ENCODE data around the gene UBE2G2.

Gene UBE2G2

GRCh38 chr21:44815852-44816628 is 14.4 kb upstream of the UBE2G2 start:
- no peak for DNase-seq (ENCODE audit: low spot score)
- in situ Hi-C loops (cut with MboI; ENCODE audit: low pct_unique_long_range_greater_than_20kb, low sequenced_read_pairs, unreplicated experiment), result no loop called here

DNA sequence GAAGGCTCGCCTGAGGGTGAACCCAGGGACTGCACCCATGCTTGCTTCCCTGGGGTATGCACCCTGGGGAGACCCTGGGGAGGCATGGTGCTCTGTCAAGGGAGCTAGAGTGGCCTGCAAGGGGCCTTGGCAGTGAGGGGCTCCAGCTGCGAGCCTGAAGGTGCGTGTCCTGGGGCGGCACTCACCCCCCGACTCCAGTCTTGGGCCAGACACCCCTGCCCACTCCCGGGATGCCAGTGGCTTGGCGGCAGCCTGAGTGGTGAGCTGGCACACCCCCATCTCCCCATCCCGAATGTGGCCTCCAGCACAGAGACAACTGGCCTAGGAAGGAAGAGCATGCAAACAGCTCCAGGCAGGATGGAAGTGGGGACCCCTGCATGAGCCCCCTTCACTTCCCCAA is 13.6 kb upstream of the UBE2G2 start:
- TF ChIP-seq, protein P1, sequence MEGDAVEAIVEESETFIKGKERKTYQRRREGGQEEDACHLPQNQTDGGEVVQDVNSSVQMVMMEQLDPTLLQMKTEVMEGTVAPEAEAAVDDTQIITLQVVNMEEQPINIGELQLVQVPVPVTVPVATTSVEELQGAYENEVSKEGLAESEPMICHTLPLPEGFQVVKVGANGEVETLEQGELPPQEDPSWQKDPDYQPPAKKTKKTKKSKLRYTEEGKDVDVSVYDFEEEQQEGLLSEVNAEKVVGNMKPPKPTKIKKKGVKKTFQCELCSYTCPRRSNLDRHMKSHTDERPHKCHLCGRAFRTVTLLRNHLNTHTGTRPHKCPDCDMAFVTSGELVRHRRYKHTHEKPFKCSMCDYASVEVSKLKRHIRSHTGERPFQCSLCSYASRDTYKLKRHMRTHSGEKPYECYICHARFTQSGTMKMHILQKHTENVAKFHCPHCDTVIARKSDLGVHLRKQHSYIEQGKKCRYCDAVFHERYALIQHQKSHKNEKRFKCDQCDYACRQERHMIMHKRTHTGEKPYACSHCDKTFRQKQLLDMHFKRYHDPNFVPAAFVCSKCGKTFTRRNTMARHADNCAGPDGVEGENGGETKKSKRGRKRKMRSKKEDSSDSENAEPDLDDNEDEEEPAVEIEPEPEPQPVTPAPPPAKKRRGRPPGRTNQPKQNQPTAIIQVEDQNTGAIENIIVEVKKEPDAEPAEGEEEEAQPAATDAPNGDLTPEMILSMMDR (IDR thresholded peaks at IDR 0.05; ENCODE audit: extremely low read depth, insufficient read depth, missing control alignments), result no peak
- in situ Hi-C loops (cut with MboI; ENCODE audit: low pct_unique_long_range_greater_than_20kb, low sequenced_read_pairs, unreplicated experiment), result no loop called here
- no peak for DNase-seq (ENCODE audit: low spot score)

More at GRCh38 chr21:44815852-44816628, 14.4 kb upstream of the UBE2G2 start:
- TF ChIP-seq, protein P1 (IDR thresholded peaks at IDR 0.05; ENCODE audit: extremely low read depth, insufficient read depth, missing control alignments), result no peak

DNA sequence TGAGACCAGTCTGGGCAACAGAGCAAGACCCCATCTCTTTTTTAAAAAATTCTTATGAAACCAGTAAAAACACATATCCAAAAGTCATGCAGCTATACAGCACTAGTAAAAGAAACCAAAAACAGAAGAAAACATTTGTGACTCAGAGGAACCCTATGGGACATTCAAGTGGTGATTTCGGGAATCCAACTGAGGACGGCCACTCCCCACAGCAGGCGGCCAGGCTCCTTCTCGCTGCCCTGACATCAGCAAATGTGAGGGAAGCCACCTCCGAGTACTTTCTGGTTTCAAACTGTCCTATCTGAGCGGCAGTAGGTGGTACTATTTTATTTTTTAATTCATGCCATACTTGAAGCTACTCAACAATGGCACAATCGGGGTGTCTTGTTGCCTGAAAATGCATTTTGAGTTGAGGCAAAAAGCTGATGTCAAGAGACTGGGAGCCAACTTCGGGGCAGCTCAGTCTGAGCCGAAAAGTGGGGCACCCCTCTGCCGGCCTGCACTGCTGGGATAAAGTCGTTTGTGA is 12.9 kb upstream of the UBE2G2 start:
- DNase-seq (ENCODE audit: low spot score), result no peak
- in situ Hi-C loops (cut with MboI; ENCODE audit: low pct_unique_long_range_greater_than_20kb, low sequenced_read_pairs, unreplicated experiment), result no loop called here
- TF ChIP-seq, protein P1 (IDR thresholded peaks at IDR 0.05; ENCODE audit: extremely low read depth, insufficient read depth, missing control alignments), result no peak

DNA sequence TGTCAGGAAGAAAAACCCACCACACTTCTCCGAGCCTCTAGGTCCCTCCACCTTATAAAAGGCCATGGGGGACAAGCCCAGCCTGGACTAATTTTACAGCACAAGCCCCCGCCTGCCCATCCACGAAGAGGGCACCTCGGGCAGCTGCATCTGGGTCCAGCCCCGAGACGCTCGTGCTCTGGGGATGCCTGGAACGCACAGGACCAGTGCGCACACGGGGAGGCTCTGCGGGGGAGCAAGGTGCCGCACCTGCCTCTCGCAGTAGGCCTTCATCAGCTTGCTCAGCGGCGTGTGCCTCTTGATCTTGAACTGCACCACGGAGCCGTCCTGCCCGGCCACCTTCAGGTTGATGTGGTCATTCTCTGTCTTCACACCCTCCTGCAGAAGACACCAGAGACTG is 12.1 kb upstream of the UBE2G2 start:
- in situ Hi-C loops (cut with MboI; ENCODE audit: low pct_unique_long_range_greater_than_20kb, low sequenced_read_pairs, unreplicated experiment), result no loop called here
- TF ChIP-seq, protein P1 (IDR thresholded peaks at IDR 0.05; ENCODE audit: extremely low read depth, insufficient read depth, missing control alignments), result no peak

DNA sequence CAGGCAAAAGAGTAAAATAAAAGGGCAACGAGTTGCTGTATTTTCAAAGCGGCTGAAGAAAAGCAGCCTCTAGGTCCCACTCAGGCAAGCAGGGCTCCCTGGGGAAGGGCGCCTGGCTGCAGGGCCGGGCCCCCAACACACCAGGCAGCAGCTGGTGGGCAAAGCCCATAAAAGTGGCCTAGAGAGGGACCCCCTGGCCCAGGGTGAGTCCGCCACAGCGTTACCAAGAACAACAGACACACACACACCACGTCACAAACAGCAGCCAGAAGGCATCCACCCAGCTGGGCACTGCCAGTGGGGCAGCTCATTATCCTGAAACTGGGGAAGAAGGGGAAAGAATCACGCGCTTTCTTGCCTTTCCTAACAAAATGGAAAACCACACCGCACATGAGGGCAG is 11.5 kb upstream of the UBE2G2 start:
- DNase-seq (ENCODE audit: low spot score), result no peak
- in situ Hi-C loops (cut with MboI; ENCODE audit: low pct_unique_long_range_greater_than_20kb, low sequenced_read_pairs, unreplicated experiment), result no loop called here
- TF ChIP-seq, protein P1 (IDR thresholded peaks at IDR 0.05; ENCODE audit: extremely low read depth, insufficient read depth, missing control alignments), result no peak

More for the DNA sequence above, 12.1 kb upstream of the UBE2G2 start:
- DNase-seq (ENCODE audit: low spot score), result no peak

GRCh38 chr21:44812640-44813039 is 11.0 kb upstream of the UBE2G2 start:
- in situ Hi-C loops (cut with MboI; ENCODE audit: low pct_unique_long_range_greater_than_20kb, low sequenced_read_pairs, unreplicated experiment), result no loop called here
- DNase-seq (ENCODE audit: low spot score), result no peak
- TF ChIP-seq, protein P1 (IDR thresholded peaks at IDR 0.05; ENCODE audit: extremely low read depth, insufficient read depth, missing control alignments), result no peak

Data from GM13977 (cell line).